GM12878 (cell line): ENCODE measurements around the gene TSSK2. TPM values are rescaled to one million over a fixed set of nuclear protein-coding genes. Genes with fewer than 3 reads are reported as not detected.

Source experiments
- ATAC-seq: fragments of 200-7000 bp; cut with Tn5 transposase; 3 replicates; pipeline ENCODE4 v1.9.1; 2020; ENCODE audit warnings: mild to moderate bottlenecking, moderate library complexity
- BruUV-seq: library from RNA; stranded (reverse); fragments of 400-500 nt; replicated peaks from 2 replicates; lab custom pipeline; 2021; lab: Mats Ljungman, UMichigan
- CTCF ChIA-PET: fragments of 300-600 bp; sonication (Branson Sonifier 250); formaldehyde crosslinking; extraction: SDS; loops from one replicate; lab custom pipeline; 2021; ENCODE audit warnings: inconsistent platforms; lab: Yijun Ruan, JAX
- POLR2A ChIA-PET: fragments of 350-600 bp; formaldehyde crosslinking; extraction: SDS; loops from one replicate; lab custom pipeline; 2021; ENCODE audit warnings: inconsistent platforms; lab: Charles Lee
- RAD21 ChIA-PET: fragments of 300-600 bp; sonication (Branson Sonifier 250); formaldehyde crosslinking; loops from one replicate; lab custom pipeline; 2023; ENCODE audit warnings: antibody characterized with exemption; ENCODE audit not compliant: unreplicated experiment; lab: Charles Lee
- SMC1A ChIA-PET: fragments of 300-600 bp; sonication (Branson Sonifier 250); formaldehyde crosslinking; loops from one replicate; lab custom pipeline; 2023; ENCODE audit not compliant: unreplicated experiment, uncharacterized antibody; lab: Charles Lee
- DNase-seq: peaks from one replicate; pipeline ENCODE4 v3.0.0-alpha.2; 2011; ENCODE audit warnings: low read depth, low spot score
- FAIRE-seq: peaks from 3 replicates; lab custom pipeline; 2011; peaks lifted over from hg19 to GRCh38; lab: Jason Lieb, UNC
- H2AFZ ChIP-seq: 2 replicates; pipeline ENCODE4 v1.6.0; 2011; ENCODE audit warnings: low read depth, low read length, control low read depth; ENCODE audit not compliant: control insufficient read depth
- H3K27ac ChIP-seq: 2 replicates; pipeline ENCODE4 v1.5.1; 2011; ENCODE audit warnings: control low read depth; ENCODE audit not compliant: control insufficient read depth, insufficient read depth
- H3K27me3 ChIP-seq, 2 experiments: replicated peaks in 1 of 2; 2 replicates each; pipeline versions ENCODE4 v1.6.0 to v1.6.1; 2011; ENCODE audit warnings: low read length in 1 of 2; ENCODE audit not compliant: control insufficient read depth in 2 of 2, insufficient read depth in 2 of 2
- H3K36me3 ChIP-seq, 2 experiments: 2 replicates each; pipeline ENCODE4 v1.5.1; 2011; ENCODE audit warnings: low read length in 1 of 2; ENCODE audit not compliant: control insufficient read depth in 2 of 2, insufficient read depth in 2 of 2
- H3K4me1 ChIP-seq: 2 replicates; pipeline ENCODE4 v1.6.1; 2011; ENCODE audit warnings: mild to moderate bottlenecking, low read length, moderate library complexity, mixed read lengths; ENCODE audit not compliant: control insufficient read depth, insufficient read depth
- H3K4me2 ChIP-seq: 2 replicates; pipeline ENCODE4 v1.6.0; 2011; ENCODE audit warnings: control low read depth; ENCODE audit not compliant: control insufficient read depth, insufficient read depth
- H3K4me3 ChIP-seq: fragments of 200-600 bp; sonication (generic); 2 replicates; pipeline ENCODE4 v1.5.1; 2016
- H3K79me2 ChIP-seq: 2 replicates; pipeline ENCODE4 v1.6.0; 2011; ENCODE audit warnings: low read length; ENCODE audit not compliant: control insufficient read depth, insufficient read depth
- H3K9ac ChIP-seq: 2 replicates; pipeline ENCODE4 v1.8.0; 2011; ENCODE audit warnings: low read length, control low read depth, mixed read lengths; ENCODE audit not compliant: control insufficient read depth, insufficient read depth
- H3K9me3 ChIP-seq: replicated peaks from 3 replicates; pipeline ENCODE4 v1.5.1; 2011; ENCODE audit warnings: mild to moderate bottlenecking, low read length; ENCODE audit not compliant: control insufficient read depth, insufficient read depth
- H4K20me1 ChIP-seq: 2 replicates; pipeline ENCODE4 v1.6.0; 2011; ENCODE audit not compliant: control insufficient read depth, insufficient read depth
- FOS ChIP-seq: IDR thresholded peaks from 3 replicates; pipeline ENCODE4 v1.6.1; 2011; ENCODE audit warnings: borderline replicate concordance; ENCODE audit not compliant: insufficient read length; ENCODE audit errors: extremely low read depth
- MEF2A ChIP-seq: IDR thresholded peaks from 2 replicates; pipeline ENCODE4 v1.6.1; 2011; ENCODE audit warnings: low read depth, mild to moderate bottlenecking, low read length, moderate library complexity; ENCODE audit not compliant: insufficient read depth
- PKNOX1 ChIP-seq: fragments of 450-650 bp; IDR thresholded peaks from 2 replicates; pipeline ENCODE4 v1.6.1; 2016; ENCODE audit warnings: mild to moderate bottlenecking
- SREBF2 ChIP-seq: IDR thresholded peaks from 2 replicates; pipeline ENCODE4 v1.6.1; 2012; ENCODE audit warnings: mild to moderate bottlenecking, low read length
- ZNF592 ChIP-seq: fragments of 450-650 bp; IDR thresholded peaks from 2 replicates; pipeline ENCODE4 v1.6.1; 2017; ENCODE audit warnings: mild to moderate bottlenecking, moderate library complexity
- WGBS: methylation state at CpG from one replicate; pipeline ENCODE4 v1.1.6; 2016; ENCODE audit warnings: low lambda C conversion rate; ENCODE audit not compliant: insufficient replicate concordance, insufficient coverage; ENCODE audit errors: missing lambda C conversion rate; 5-methylcytosine and 5-hydroxymethylcytosine counted together
- in situ Hi-C: fragments of 300-500 bp; cut with MboI; formaldehyde crosslinking; loops from 9 replicates; pipeline ENCODE4 v1.14.3; 2018; ENCODE audit warnings: mixed read lengths
- intact Hi-C: fragments of 100-400 bp; cut with micrococcal nuclease; formaldehyde crosslinking; loops from one replicate; pipeline ENCODE4 v1.14.2; 2022; ENCODE audit not compliant: unreplicated experiment
- polyA plus RNA-seq, 11 experiments: library from polyadenylated mRNA; depleted of rRNA in 4 of 11; unstranded in 6 of 11; stranded (reverse) in 5 of 11; fragments of >200 nt; fragmentation: Nextera tagmentation in 4 of 11; fragmentation: Illumina TruSeq in 1 of 11; extraction: Ambion mirVana in 4 of 11; extraction: Trizol in 1 of 11; gene quantifications; 1 replicate in 1 of 11; 2 replicates in 10 of 11; pipeline versions ENCODE4 v1.2.1 to v1.2.3, GENCODE V29; 2011 to 2016; ENCODE audit warnings: inconsistent platforms in 2 of 11, missing spikeins in 2 of 11, low read depth in 1 of 11
- total RNA-seq, 4 experiments: library from RNA; depleted of rRNA in 3 of 4; stranded (reverse); fragments of >200 nt in 3 of 4; fragmentation: Illumina TruSeq in 1 of 4; extraction: Trizol in 1 of 4; gene quantifications; 2 replicates each; pipeline versions ENCODE4 v1.2.1 to v1.2.3, GENCODE V29; 2013 to 2021

The TSSK2 gene
- total and polyA plus RNA-seq, 10 of the 15 experiments (the other 5 are each of a cell fraction or from before 2014, with no cell fraction given) = 0.03 to 0.17 TPM; not detected in 8

GRCh38 chr22:19142394-19142793 lies 11.3 kb downstream of the TSSK2 start:
- ChIA-PET SMC1A (no interaction called here), RAD21 (no interaction called here), POLR2A (no interaction called here), CTCF (interaction anchor here (1.1 to 3.4 kb wide), 2 partner anchors 37 to 487 kb away, joined by 5 to 24 read pairs; partner anchors contain the start of gene SLC25A1)
- Histone ChIP-seq H3K4me3 (no peak overlapping the region), H3K4me1 (peaks cover 4% of the 10 kb centered on the region), H3K4me2 (no peak overlapping the region), H2AFZ (no peak overlapping the region), H3K79me2 (peaks cover 13% of the 10 kb centered on the region), H3K36me3 (peaks cover 9 to 15% of the 10 kb centered on the region in 2 experiments; a peak in 3 of 4 replicates), H3K27me3 (peaks cover 0 to under 1% of the 10 kb centered on the region in 2 experiments; a peak in 1 of 4 replicates), H4K20me1 (no peaks in the 10 kb centered on the region), H3K9ac (no peak overlapping the region), H3K27ac (no peak overlapping the region), H3K9me3 (no peaks in the 10 kb centered on the region)
- FAIRE-seq = no peak
- ATAC-seq = no peak
- no peak for TF ChIP-seq ZNF592
- TF ChIP-seq SREBF2 = no peak
- no peak for TF ChIP-seq PKNOX1
- TF ChIP-seq FOS = no peak
- no peak for TF ChIP-seq MEF2A
- WGBS = 99% methylated on average over 9 of the region's 9 CpGs
- DNase-seq = no peak
- in situ Hi-C loops = no loop called here
- intact Hi-C loops = no loop called here
- no TSS peak for BruUV-seq
